Nucleus accumbens (tissue), 56 donors: ENCODE measurements around the gene APCDD1L.
"Not testable (repeated sequence)": the region's sequence is repeated elsewhere in the genome, so short reads cannot be mapped to it uniquely, and the experiment has no call there.

Source experiments
- DNase-seq, 56 donors: peaks; one replicate each; lab custom pipeline; 2025; lab: John Stamatoyannopoulos, UW

APCDD1L gene

GRCh38 chr20:58545565-58546415 lies 30.6 kb upstream of the APCDD1L start:
- no peak for DNase-seq

DNA sequence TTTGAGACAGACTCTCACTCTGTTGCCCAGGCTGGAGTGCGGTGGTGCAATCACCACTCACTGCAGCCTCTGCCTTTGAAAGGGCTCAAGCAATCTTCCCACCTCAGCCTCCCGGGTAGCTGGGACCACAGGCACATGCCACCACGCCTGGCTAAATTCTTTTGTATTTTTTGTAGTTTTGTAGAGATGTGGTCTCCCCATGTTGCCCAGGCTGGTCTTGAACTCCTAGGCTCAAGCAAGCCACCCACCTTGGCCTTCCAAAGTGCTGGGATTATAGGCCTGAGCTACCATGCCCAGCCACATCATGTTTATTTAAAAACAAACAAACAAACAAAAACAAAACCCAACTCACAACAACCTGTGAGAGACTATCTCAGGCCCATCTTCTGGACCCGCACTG lies 29.7 kb upstream of the APCDD1L start:
- no peak for DNase-seq

- no peak for DNase-seq
These were observed 29.1 kb upstream of the APCDD1L start for GRCh38 chr20:58544286-58544685.

DNA sequence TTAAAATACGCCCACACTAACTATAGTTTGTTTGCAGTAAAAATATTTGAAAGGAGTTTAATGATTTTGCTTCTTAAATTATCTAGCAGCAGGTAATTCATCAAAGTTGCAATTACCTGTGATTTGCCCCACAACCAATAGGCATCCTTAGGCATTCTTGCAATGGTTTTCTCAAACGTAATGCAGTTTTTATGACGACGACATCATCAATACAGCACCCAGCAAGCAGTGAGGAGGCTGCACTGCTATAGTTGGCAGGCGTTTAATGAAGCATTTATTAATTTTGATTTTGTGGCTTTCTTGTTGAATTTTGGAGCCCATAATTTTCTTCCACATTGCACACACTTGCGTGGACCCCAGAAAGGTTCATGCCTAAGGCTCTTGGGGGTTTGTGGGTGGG lies 28.1 kb upstream of the APCDD1L start:
- no peak for DNase-seq

- no peak for DNase-seq
These were observed 27.4 kb upstream of the APCDD1L start for GRCh38 chr20:58542411-58543095.

DNA sequence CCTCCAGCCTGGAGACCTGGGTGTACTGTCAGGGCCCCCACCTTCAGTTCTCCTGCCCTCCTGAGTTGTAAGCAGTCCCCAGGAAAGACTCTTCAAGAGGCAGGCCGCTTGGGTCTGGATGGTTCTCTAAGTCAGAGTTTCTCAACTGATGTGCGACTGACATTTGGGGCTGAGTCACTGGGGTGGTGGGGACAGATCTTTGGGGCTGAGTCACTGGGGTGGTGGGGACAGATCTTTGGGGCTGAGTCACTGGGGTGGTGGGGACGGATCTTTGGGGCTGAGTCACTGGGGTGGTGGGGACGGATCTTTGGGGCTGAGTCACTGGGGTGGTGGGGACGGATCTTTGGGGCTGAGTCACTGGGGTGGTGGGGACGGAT lies 26.8 kb upstream of the APCDD1L start:
- DNase-seq: not testable (repeated sequence)

DNA sequence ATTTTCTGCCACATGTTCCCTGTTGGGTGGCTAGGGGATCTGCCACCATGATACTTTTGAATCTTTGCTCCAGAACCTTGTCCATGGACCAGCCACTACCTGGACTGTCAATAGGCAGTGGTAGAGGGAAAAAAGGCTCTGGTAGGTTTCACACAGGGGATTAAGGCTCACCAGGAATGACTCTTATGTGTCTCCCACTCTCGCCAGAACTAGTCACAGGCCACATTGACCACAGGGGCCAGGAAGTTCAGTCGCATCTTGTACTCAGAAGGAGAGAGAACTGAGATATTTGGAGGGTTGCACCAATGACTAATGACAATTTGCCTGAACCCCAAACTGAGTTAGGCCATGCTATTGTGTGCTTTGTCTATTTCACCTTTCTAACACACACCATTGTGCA lies 23.6 kb upstream of the APCDD1L start:
- DNase-seq: no peak

DNA sequence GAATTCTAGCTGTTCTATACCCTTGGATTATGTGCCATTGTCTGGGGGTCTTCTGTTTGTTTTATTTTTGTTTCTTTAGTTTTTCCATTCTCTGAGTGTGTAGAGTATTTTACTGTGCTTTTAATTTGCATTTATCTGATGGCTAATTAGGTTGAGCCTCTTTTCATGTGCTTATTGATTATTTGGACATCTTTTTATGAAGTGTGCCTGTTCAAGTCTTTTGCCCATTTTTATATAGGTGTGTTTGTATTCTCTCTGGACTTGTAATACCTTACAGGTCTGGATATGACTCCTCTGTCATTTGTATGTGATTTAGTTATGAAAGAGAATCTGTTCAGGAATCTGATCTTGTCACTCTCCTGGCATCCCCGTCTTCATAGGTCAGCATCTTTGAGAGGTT lies 22.6 kb upstream of the APCDD1L start:
- DNase-seq: no peak

DNA sequence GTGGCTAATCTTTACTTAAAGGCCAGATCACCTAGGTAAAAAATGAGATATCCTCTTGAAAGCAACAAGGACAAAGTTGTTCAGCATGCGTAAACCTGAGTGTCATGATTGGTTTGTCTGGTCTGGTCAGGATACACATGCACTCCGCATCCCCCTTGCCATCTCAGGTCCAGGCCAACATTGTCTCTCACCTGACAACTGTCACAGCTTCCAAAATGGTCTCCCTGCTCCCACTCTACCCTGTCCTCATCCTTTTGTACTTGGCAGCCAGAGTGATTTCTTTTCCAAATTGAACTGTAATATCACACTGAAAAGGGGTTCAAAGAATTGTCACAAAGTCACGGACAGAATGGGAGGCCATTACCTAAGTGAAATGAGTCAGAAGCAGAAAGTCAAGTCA lies 21.1 kb upstream of the APCDD1L start:
- DNase-seq: no peak

DNA sequence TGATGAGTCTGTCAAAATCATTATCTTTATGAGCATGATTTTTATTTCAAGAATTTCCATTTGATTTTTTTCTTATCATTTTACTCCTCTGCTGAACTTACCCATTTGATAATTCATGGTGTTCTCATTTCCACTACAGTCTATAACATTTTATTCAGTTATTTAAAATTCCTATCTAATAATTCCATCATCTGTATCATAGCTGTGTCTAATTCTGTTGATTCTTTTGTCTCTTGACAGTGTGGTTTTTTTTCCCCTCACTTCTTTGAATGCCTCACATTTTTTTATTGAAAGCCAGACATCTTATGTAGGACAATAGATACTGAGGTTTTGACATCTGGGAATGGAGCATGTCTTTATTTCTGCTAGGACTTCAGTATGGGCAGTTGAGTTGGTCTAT lies 16.5 kb upstream of the APCDD1L start:
- DNase-seq: no peak

DNA sequence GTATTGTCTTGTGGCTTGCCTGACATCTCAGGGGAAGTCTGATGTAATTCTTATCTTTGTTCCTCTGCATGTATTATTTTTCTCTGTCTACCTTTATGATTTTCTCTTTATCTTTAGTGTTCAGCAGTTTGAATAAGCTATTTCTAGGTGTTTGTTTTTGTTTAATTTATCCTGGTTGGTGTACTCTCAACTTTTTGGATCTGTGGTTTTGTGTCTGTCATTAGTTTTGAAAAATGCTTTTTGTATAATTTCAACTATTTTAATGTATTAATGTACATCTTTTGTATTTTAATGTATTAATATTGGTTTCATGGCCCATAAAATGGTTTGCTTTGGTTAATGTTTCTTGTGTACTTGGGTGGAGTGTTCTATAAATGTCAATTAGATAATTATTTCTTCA lies 15.9 kb upstream of the APCDD1L start:
- DNase-seq: no peak

GRCh38 chr20:58528412-58528811 lies 13.2 kb upstream of the APCDD1L start:
- DNase-seq: no peak

GRCh38 chr20:58526411-58526810 lies 11.2 kb upstream of the APCDD1L start:
- DNase-seq: no peak

DNA sequence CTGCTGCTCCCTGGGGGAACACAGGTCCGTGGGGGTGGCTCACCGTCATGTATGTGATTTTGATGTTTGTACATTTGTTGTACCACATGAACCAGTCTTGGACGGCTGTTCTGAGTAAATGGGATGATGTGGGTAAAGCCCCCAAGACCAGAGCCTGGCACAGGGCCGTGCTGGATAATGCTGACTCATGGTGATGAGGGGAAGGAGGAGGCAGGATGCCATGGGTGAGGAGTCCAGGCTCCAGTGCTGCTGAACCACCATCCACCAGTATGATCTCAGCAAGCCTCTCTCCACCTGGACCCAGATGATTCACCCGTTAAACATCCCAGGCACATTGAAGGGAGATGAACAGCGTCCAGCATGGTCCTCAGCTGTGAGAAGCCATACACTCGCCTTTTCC lies 9.6 kb upstream of the APCDD1L start:
- no peak for DNase-seq

DNA sequence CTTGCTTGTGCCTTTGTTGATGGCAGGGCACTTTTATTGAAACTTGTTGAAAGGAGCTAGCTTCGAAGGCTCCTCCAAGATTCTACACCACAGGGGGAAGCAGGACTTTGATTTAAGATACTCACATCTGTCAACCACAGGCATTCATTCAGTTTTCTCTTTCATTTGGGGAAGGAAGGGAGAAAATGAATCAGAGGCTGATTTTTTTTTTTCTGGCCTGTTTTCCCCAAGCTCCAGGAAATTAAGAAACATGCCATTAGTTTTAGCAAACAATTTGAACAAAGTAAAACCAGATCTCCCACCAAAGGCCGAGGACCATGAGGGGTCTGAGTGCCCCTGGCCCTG lies 8.7 kb upstream of the APCDD1L start:
- DNase-seq: no peak

DNA sequence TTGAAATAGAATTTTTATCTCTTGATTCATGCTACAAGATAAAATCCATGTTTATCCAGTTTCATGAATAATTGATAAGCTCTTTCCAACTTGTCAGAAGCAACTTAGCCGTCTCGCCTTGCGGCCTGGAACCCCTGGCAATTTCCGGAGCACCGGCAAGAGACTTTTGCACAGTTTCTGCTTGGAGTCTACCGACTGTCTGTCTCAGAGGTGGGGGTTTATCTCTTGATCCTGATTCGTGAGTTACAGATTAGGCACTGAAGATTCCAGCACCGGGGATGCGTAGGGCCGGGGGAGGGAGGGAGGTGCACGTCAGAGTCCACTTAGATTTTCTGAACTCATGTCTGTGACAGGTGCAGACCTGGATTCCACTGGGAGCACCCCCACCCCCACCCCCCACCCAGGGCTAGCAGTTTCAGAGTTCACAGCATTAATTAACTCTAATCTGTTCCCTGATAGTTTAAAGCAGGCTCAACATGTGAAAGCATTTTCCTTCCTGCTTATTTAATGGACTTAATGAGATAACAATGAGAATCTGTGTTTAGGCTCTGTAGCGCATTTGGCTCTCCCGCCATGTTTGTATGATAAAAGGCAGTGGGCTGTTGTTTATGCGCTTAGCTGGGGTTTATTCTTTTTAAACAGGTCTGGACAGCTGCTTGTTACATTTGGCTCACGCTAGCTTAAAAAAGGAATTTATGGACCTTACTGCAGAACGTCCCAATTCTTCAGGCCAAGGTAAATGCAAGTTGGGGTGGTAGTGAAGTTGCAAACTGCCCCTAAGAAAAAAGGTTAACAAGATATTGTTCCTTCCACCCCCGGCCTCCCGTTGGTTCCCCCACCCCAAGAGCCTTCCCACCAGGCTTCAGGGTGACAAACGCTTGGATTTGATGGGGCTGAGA lies 8.1 kb upstream of the APCDD1L start:
- no peak for DNase-seq

- no peak for DNase-seq
These were observed 7.5 kb upstream of the APCDD1L start for GRCh38 chr20:58522666-58523065.

DNA sequence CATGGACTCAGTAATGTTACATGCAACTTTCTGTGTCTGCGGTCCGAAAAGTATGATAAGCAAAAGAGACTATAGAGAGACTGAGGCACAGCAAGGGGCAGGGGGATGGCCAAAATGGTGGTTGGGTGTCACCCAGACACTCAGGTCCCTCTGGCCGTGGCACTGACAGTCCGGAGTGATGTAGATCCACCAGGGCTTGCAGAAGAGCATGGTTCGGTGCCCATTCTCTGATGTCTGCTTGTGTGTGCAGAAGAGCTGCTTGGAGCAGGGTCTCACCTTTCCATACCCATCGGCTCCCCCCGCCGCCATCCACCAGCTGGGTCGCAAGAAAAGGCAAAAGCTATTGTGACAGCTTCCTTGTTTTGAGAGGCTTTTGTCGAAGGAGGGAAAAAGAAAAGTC lies 6.6 kb upstream of the APCDD1L start:
- DNase-seq: no peak

DNA sequence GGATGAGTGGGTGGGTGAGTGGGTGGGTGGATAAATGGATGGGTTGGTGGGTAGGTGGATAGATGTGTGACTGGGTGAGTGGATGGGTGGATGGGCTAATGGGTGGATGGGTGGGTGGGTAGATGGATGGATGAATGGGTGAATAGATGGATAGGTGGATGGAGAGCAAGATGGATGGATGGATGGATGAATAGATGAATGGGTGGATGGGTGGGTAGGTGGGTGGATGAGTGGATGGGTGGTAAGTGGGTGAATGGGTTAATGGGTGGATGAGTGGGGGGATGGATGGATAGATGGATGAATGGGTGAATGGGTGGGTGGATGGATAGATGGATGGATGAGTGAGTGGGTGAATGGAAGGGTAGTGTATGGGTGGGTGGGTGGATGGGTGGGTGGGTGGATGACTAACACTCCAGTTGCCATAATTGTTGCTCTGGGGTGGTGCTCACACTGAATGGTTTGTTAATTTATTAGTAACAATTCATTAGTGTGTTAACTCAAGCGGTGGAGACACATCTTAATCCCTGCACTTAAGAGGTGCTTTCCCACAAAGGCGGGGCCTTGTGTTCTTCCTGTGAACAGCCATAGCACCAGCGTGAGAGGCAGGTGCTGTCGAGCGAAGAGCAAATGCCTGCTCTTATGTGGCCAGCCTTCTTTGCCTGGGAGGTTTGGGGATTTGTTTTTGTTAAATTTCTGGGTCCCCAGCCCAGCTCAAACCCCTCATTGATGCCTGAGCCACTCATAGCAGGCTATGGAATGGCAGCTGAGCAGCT lies 4.9 kb upstream of the APCDD1L start:
- DNase-seq: no peak

DNA sequence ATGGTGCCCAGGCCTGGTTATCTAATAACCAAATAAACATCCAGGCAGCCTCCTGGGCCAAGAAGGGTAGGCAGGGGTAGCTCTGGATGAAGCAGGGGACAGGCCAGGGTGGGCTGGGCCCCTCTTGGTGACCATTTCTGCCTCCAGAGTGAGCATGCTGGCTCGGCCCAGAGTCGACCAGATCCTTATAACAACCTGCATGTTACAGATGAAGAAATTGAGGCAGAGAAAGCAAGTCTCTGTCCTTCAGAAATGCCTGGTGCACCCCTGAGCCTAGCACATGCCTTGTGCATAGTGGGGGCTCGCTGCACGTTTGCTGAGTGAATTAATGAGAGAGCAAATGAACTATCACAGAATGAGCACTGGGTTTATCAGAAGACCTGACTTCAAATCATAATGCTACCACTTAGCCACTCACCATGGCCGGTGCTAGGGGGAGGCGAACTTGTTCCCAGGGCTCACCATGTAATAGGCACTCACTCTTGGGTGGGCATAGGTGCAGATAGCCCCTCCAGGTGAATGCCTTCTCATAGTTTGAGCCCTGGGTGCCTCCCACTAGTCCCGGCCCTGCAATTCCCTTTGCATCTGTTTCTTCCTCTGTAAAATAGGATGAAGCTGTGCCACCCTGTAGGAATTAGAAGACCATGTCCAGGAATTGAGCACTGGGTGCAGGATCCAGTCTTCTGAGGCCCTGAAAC lies 3.8 kb upstream of the APCDD1L start:
- no peak for DNase-seq
